ENCODE data around the gene VPS8.

The VPS8 gene

DNA sequence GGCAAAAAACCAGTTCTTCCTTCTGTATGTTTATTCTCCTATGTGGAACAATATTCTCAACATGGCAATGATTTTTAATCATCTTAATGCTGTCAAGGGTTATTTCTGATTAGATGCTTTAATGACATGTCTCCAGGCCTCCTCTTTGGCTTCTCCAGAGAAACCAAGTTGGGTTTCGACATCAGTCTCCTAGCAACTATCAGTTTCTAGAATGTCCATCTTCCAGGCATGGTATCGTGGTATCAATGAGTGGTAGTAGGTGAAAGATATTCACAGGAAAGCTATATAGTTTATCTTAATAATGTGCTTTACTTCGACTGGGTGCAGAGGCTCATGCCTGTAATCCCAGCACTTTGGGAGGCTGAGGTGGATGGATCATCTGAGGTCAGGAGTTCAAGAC lies 212.4 kb downstream of the VPS8 start:
- Histone ChIP-seq H3K9me3 (replicated peaks; ENCODE audit: low read length) (no peaks in the 10 kb centered on the region), H3K4me2 (ENCODE audit: low read length) (no peak overlapping the region), H3K4me3 (ENCODE audit: low read length) (no peak overlapping the region), H3K36me3 (ENCODE audit: insufficient read depth, low read length) (peaks cover 7% of the 10 kb centered on the region), H3K9ac (ENCODE audit: low read depth, low read length) (no peak overlapping the region), H3K4me1 (ENCODE audit: control insufficient read depth, insufficient read depth, low read length) (no peaks in the 10 kb centered on the region), H3K27me3 (ENCODE audit: control insufficient read depth, insufficient read depth, low read length) (no peaks in the 10 kb centered on the region)

GRCh38 chr3:185024966-185025365 lies 213.0 kb downstream of the VPS8 start:
- no peak overlapping the region for H3K4me3 ChIP-seq (ENCODE audit: low read length)
- no peak overlapping the region for H3K4me2 ChIP-seq (ENCODE audit: low read length)
- H3K9ac ChIP-seq (ENCODE audit: low read depth, low read length), result no peak overlapping the region
- no peaks in the 10 kb centered on the region for H3K9me3 ChIP-seq (replicated peaks; ENCODE audit: low read length)
- no peaks in the 10 kb centered on the region for H3K27me3 ChIP-seq (ENCODE audit: control insufficient read depth, insufficient read depth, low read length)
- peaks cover 7% of the 10 kb centered on the region for H3K36me3 ChIP-seq (ENCODE audit: insufficient read depth, low read length)
- H3K4me1 ChIP-seq (ENCODE audit: control insufficient read depth, insufficient read depth, low read length), result no peaks in the 10 kb centered on the region

DNA sequence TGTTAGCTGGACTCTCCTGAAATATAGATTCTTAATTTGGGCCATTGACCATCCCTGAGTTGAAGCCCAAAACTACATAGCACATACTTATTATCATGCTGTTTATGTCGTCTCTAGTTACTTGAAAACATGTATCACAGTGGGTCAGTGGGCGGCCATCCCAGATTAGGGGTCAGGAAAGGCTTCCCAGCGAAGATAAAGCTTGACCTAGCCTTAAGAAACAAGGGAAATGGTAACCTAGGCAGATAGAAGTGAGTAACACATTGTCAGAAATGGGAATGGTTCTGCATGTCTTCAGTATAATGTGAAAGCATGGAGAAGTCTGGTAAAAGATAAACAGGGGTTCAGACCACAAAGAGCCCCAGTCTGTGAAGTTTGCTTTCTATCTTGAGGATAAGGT lies 216.2 kb downstream of the VPS8 start:
- no peak overlapping the region for H3K4me3 ChIP-seq (ENCODE audit: low read length)
- H3K27me3 ChIP-seq (ENCODE audit: control insufficient read depth, insufficient read depth, low read length), result no peaks in the 10 kb centered on the region
- H3K9me3 ChIP-seq (replicated peaks; ENCODE audit: low read length), result no peaks in the 10 kb centered on the region
- H3K9ac ChIP-seq (ENCODE audit: low read depth, low read length), result no peak overlapping the region
- H3K36me3 ChIP-seq (ENCODE audit: insufficient read depth, low read length), result peaks cover 7% of the 10 kb centered on the region
- no peak overlapping the region for H3K4me2 ChIP-seq (ENCODE audit: low read length)
- no peaks in the 10 kb centered on the region for H3K4me1 ChIP-seq (ENCODE audit: control insufficient read depth, insufficient read depth, low read length)

- no peaks in the 10 kb centered on the region for H3K4me1 ChIP-seq (ENCODE audit: control insufficient read depth, insufficient read depth, low read length)
- no peak overlapping the region for H3K4me2 ChIP-seq (ENCODE audit: low read length)
- no peaks in the 10 kb centered on the region for H3K9me3 ChIP-seq (replicated peaks; ENCODE audit: low read length)
- no peak overlapping the region for H3K9ac ChIP-seq (ENCODE audit: low read depth, low read length)
- H3K4me3 ChIP-seq (ENCODE audit: low read length), result no peak overlapping the region
- H3K36me3 ChIP-seq (ENCODE audit: insufficient read depth, low read length), result peaks cover 7% of the 10 kb centered on the region
- H3K27me3 ChIP-seq (ENCODE audit: control insufficient read depth, insufficient read depth, low read length), result no peaks in the 10 kb centered on the region
Observed at GRCh38 chr3:185029086-185029485, 217.1 kb downstream of the VPS8 start.

DNA sequence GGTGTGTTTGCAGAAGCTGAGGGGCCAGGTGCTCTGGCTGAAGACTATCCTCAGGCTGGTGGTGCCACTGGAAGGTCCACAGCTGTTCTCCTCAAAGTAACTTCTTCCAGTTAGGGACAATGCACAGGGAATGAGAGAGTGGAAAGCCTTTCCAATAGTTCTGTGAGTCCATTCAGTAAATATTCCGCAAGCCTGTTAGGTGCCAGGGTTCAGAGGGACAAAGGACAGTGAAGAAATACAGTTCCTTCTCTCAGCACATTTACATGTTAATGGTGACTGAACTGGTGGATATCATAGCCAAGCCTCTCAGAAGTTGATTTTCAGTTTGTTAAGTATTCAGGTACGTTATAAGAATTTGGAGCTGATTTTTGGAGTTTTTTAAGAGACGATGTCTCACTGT lies 218.4 kb downstream of the VPS8 start:
- Histone ChIP-seq H3K4me3 (ENCODE audit: low read length) (no peak overlapping the region), H3K4me1 (ENCODE audit: control insufficient read depth, insufficient read depth, low read length) (no peaks in the 10 kb centered on the region), H3K9me3 (replicated peaks; ENCODE audit: low read length) (no peaks in the 10 kb centered on the region), H3K36me3 (ENCODE audit: insufficient read depth, low read length) (peaks cover 5% of the 10 kb centered on the region), H3K4me2 (ENCODE audit: low read length) (no peak overlapping the region), H3K27me3 (ENCODE audit: control insufficient read depth, insufficient read depth, low read length) (no peaks in the 10 kb centered on the region), H3K9ac (ENCODE audit: low read depth, low read length) (no peak overlapping the region)

GRCh38 chr3:185030951-185031350 lies 219.0 kb downstream of the VPS8 start:
- Histone ChIP-seq H3K9me3 (replicated peaks; ENCODE audit: low read length) (no peaks in the 10 kb centered on the region), H3K9ac (ENCODE audit: low read depth, low read length) (no peak overlapping the region), H3K4me2 (ENCODE audit: low read length) (no peak overlapping the region), H3K36me3 (ENCODE audit: insufficient read depth, low read length) (peaks cover 3% of the 10 kb centered on the region), H3K4me3 (ENCODE audit: low read length) (no peak overlapping the region), H3K4me1 (ENCODE audit: control insufficient read depth, insufficient read depth, low read length) (no peaks in the 10 kb centered on the region), H3K27me3 (ENCODE audit: control insufficient read depth, insufficient read depth, low read length) (no peaks in the 10 kb centered on the region)

GRCh38 chr3:185037801-185038200 lies 225.8 kb downstream of the VPS8 start:
- Histone ChIP-seq H3K4me3 (ENCODE audit: low read length) (no peak overlapping the region), H3K9ac (ENCODE audit: low read depth, low read length) (no peak overlapping the region), H3K4me2 (ENCODE audit: low read length) (no peak overlapping the region), H3K9me3 (replicated peaks; ENCODE audit: low read length) (no peaks in the 10 kb centered on the region), H3K27me3 (ENCODE audit: control insufficient read depth, insufficient read depth, low read length) (no peaks in the 10 kb centered on the region), H3K4me1 (ENCODE audit: control insufficient read depth, insufficient read depth, low read length) (no peaks in the 10 kb centered on the region), H3K36me3 (ENCODE audit: insufficient read depth, low read length) (no peaks in the 10 kb centered on the region)

DNA sequence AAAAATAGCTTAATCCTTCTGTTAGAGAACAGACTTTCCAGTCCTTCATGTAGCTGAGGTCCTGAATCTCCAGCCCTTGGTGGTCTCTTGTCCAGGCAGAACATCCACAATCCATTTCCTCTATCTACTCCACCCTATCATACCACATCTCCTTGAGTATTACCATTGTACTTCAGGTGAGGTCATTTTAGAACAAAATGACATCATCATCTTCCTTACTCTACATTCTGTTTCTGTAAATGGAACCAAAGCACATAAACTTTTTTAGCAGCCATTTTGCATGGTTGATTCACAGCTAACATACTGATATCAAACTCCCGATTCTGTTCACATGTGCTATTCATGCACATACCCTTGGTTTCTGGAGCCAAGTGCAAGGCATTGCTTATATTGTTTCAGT lies 228.5 kb downstream of the VPS8 start:
- no peaks in the 10 kb centered on the region for H3K9me3 ChIP-seq (replicated peaks; ENCODE audit: low read length)
- H3K4me3 ChIP-seq (ENCODE audit: low read length), result no peak overlapping the region
- no peaks in the 10 kb centered on the region for H3K27me3 ChIP-seq (ENCODE audit: control insufficient read depth, insufficient read depth, low read length)
- H3K9ac ChIP-seq (ENCODE audit: low read depth, low read length), result no peak overlapping the region
- no peak overlapping the region for H3K4me2 ChIP-seq (ENCODE audit: low read length)
- peaks cover 6% of the 10 kb centered on the region for H3K4me1 ChIP-seq (ENCODE audit: control insufficient read depth, insufficient read depth, low read length)
- H3K36me3 ChIP-seq (ENCODE audit: insufficient read depth, low read length), result no peaks in the 10 kb centered on the region

GRCh38 chr3:185041540-185041939 lies 229.6 kb downstream of the VPS8 start:
- Histone ChIP-seq H3K36me3 (ENCODE audit: insufficient read depth, low read length) (no peaks in the 10 kb centered on the region), H3K4me3 (ENCODE audit: low read length) (no peak overlapping the region), H3K9me3 (replicated peaks; ENCODE audit: low read length) (no peaks in the 10 kb centered on the region), H3K9ac (ENCODE audit: low read depth, low read length) (no peak overlapping the region), H3K4me2 (ENCODE audit: low read length) (no peak overlapping the region), H3K27me3 (ENCODE audit: control insufficient read depth, insufficient read depth, low read length) (no peaks in the 10 kb centered on the region), H3K4me1 (ENCODE audit: control insufficient read depth, insufficient read depth, low read length) (peaks cover 14% of the 10 kb centered on the region)

GRCh38 chr3:185042312-185043050 lies 230.5 kb downstream of the VPS8 start:
- H3K4me1 ChIP-seq (ENCODE audit: control insufficient read depth, insufficient read depth, low read length), result peaks cover 14% of the 10 kb centered on the region
- no peak overlapping the region for H3K4me3 ChIP-seq (ENCODE audit: low read length)
- H3K9ac ChIP-seq (ENCODE audit: low read depth, low read length), result no peak overlapping the region
- H3K36me3 ChIP-seq (ENCODE audit: insufficient read depth, low read length), result no peaks in the 10 kb centered on the region
- no peaks in the 10 kb centered on the region for H3K27me3 ChIP-seq (ENCODE audit: control insufficient read depth, insufficient read depth, low read length)
- H3K9me3 ChIP-seq (replicated peaks; ENCODE audit: low read length), result no peaks in the 10 kb centered on the region
- no peak overlapping the region for H3K4me2 ChIP-seq (ENCODE audit: low read length)

GRCh38 chr3:185046164-185046515 lies 234.2 kb downstream of the VPS8 start:
- Histone ChIP-seq H3K4me2 (ENCODE audit: low read length) (no peak overlapping the region), H3K36me3 (ENCODE audit: insufficient read depth, low read length) (peaks cover 16% of the 10 kb centered on the region), H3K9ac (ENCODE audit: low read depth, low read length) (no peak overlapping the region), H3K27me3 (ENCODE audit: control insufficient read depth, insufficient read depth, low read length) (no peaks in the 10 kb centered on the region), H3K4me3 (ENCODE audit: low read length) (no peak overlapping the region), H3K4me1 (ENCODE audit: control insufficient read depth, insufficient read depth, low read length) (peaks cover 14% of the 10 kb centered on the region), H3K9me3 (replicated peaks; ENCODE audit: low read length) (no peaks in the 10 kb centered on the region)

- no peak overlapping the region for H3K9ac ChIP-seq (ENCODE audit: low read depth, low read length)
- peaks cover 14% of the 10 kb centered on the region for H3K4me1 ChIP-seq (ENCODE audit: control insufficient read depth, insufficient read depth, low read length)
- no peak overlapping the region for H3K4me3 ChIP-seq (ENCODE audit: low read length)
- no peak overlapping the region for H3K4me2 ChIP-seq (ENCODE audit: low read length)
- peaks cover 16% of the 10 kb centered on the region for H3K36me3 ChIP-seq (ENCODE audit: insufficient read depth, low read length)
- H3K27me3 ChIP-seq (ENCODE audit: control insufficient read depth, insufficient read depth, low read length), result no peaks in the 10 kb centered on the region
- no peaks in the 10 kb centered on the region for H3K9me3 ChIP-seq (replicated peaks; ENCODE audit: low read length)
Observed at GRCh38 chr3:185046603-185047002, 234.6 kb downstream of the VPS8 start.

Data from skeletal muscle satellite cell (primary cell).